Fibroblast of lung (primary cell): ENCODE data around the gene DNMT3A.

Experiments used
- EZH2 ChIP-seq: IDR thresholded peaks from 2 replicates; pipeline ENCODE4 v1.5.1; 2012; ENCODE audit warnings: low read length, control low read depth, mild to moderate bottlenecking; ENCODE audit errors: missing control alignments
- TF ChIP-seq, protein P1 (sequence below), 2 donors: IDR thresholded peaks in 1 of 2; conservative IDR thresholded peaks in 1 of 2; 1 replicate in 1 of 2; 2 replicates in 1 of 2; pipeline ENCODE4 v1.5.1; 2011 to 2012; ENCODE audit warnings: low read length in 2 of 2, control low read depth in 1 of 2, inconsistent platforms in 1 of 2, low read depth in 1 of 2, mild to moderate bottlenecking in 1 of 2

DNA sequence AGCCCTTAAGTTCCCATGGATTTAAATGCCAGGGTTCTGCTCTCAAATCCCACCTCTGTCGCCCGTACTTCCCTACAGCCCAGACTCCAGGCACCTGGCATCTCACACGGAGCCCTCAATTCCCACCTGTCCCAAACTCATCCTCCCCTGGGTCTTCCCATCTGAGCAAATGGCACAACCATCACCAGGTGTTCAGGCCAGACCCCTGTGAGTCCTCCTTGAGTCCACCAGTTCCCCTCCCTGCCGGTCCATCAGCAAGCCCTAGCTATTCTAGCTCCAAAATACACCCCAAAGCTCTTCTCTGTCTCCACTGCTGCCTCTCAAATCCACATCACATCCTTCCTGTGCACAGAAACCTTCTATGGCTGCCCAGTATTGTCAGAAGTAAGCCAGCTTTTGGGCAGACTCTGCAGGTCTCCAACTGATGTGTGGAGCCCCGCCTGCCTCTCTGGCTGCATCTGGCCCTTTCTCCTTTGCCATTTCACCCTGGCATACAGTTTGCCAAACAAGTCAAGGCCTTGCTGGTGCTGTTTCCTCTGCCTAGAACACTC, 67.7 kb downstream of the DNMT3A start:
- TF ChIP-seq, protein P1, sequence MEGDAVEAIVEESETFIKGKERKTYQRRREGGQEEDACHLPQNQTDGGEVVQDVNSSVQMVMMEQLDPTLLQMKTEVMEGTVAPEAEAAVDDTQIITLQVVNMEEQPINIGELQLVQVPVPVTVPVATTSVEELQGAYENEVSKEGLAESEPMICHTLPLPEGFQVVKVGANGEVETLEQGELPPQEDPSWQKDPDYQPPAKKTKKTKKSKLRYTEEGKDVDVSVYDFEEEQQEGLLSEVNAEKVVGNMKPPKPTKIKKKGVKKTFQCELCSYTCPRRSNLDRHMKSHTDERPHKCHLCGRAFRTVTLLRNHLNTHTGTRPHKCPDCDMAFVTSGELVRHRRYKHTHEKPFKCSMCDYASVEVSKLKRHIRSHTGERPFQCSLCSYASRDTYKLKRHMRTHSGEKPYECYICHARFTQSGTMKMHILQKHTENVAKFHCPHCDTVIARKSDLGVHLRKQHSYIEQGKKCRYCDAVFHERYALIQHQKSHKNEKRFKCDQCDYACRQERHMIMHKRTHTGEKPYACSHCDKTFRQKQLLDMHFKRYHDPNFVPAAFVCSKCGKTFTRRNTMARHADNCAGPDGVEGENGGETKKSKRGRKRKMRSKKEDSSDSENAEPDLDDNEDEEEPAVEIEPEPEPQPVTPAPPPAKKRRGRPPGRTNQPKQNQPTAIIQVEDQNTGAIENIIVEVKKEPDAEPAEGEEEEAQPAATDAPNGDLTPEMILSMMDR (conservative IDR thresholded peaks at IDR 0.05 in 1 of 2, IDR thresholded peaks at IDR 0.05 in 1 of 2; ENCODE audit: low read depth in 1 of 2, low read length in 2 of 2), result no peak
- TF ChIP-seq EZH2, result no peak
